A549 (cell line): ENCODE results near the gene RNF207. TPM values are rescaled to one million over a fixed set of nuclear protein-coding genes. Genes with fewer than 3 reads are reported as not detected.

Source experiments
- ATAC-seq, 2 experiments: fragments of 200-7000 bp in 1 of 2; fragments of >200 bp in 1 of 2; cut with Nextera tagmentation in 1 of 2; cut with Tn5 transposase in 1 of 2; 3 replicates each; pipeline versions ENCODE4 v1.8.0 to v1.9.1; 2018 to 2020; ENCODE audit warnings: mild to moderate bottlenecking in 1 of 2, moderate library complexity in 1 of 2
- CTCF ChIA-PET: fragments of 300-600 bp; sonication (Branson Sonifier 250); formaldehyde crosslinking; extraction: SDS; loops from one replicate; lab custom pipeline; 2021; ENCODE audit warnings: antibody characterized with exemption, inconsistent platforms; lab: Yijun Ruan, JAX
- POLR2A ChIA-PET: fragments of 350-600 bp; formaldehyde crosslinking; extraction: SDS; loops from one replicate; lab custom pipeline; 2021; ENCODE audit warnings: antibody characterized with exemption, inconsistent platforms; lab: Yijun Ruan, JAX
- DNase-seq, 2 experiments: peaks; one replicate each; pipeline versions ENCODE4 v3.0.0 to v3.0.0-alpha.2; 2011 to 2016; ENCODE audit warnings: low read depth in 1 of 2, low spot score in 1 of 2
- FAIRE-seq: peaks from 2 replicates; lab custom pipeline; 2011; peaks lifted over from hg19 to GRCh38; lab: Jason Lieb, UNC
- H3K27ac ChIP-seq, 2 experiments: fragments of >200 bp; sonication (Bioruptor Twin); formaldehyde crosslinking; 3 replicates each; pipeline ENCODE4 v1.5.1; 2016 to 2017
- H3K4me1 ChIP-seq: fragments of >200 bp; sonication (Bioruptor Twin); formaldehyde crosslinking; 3 replicates; pipeline ENCODE4 v1.6.1; 2016
- H3K4me2 ChIP-seq: fragments of >200 bp; sonication (Bioruptor Twin); formaldehyde crosslinking; 3 replicates; pipeline ENCODE4 v1.6.1; 2016
- H3K4me3 ChIP-seq: fragments of >200 bp; sonication (Bioruptor Twin); formaldehyde crosslinking; 3 replicates; pipeline ENCODE4 v1.5.1; 2016
- H3K9me3 ChIP-seq: fragments of >200 bp; sonication (Bioruptor Twin); formaldehyde crosslinking; 3 replicates; pipeline ENCODE4 v1.6.1; 2016
- BCL3 ChIP-seq: fragments of >200 bp; sonication (Bioruptor Twin); formaldehyde crosslinking; IDR thresholded peaks from 3 replicates; pipeline ENCODE4 v1.6.1; 2016
- CBX8 ChIP-seq: fragments of 200-600 bp; sonication (generic); IDR thresholded peaks from 2 replicates; pipeline ENCODE4 v1.6.1; 2016
- CEBPB ChIP-seq, 2 experiments: fragments of >200 bp in 1 of 2; sonication (Bioruptor Twin) in 1 of 2; formaldehyde crosslinking in 1 of 2; IDR thresholded peaks; 2 replicates each; pipeline ENCODE4 v1.6.1; 2012 to 2016
- E2F6 ChIP-seq: IDR thresholded peaks from 2 replicates; pipeline ENCODE4 v1.6.1; 2012; ENCODE audit warnings: low read depth, borderline replicate concordance
- EHMT2 ChIP-seq: fragments of 200-600 bp; sonication (generic); IDR thresholded peaks from 2 replicates; pipeline ENCODE4 v1.6.1; 2016; ENCODE audit warnings: antibody characterized with exemption, low read depth, mild to moderate bottlenecking, moderate library complexity
- EP300 ChIP-seq, 2 experiments: fragments of >200 bp; sonication (Bioruptor Twin); formaldehyde crosslinking; IDR thresholded peaks; 2 replicates in 1 of 2; 3 replicates in 1 of 2; pipeline ENCODE4 v1.6.1; 2016 to 2017
- FOSL2 ChIP-seq, 2 experiments: fragments of 450-650 bp in 1 of 2; fragments of >200 bp in 1 of 2; sonication (Bioruptor Twin) in 1 of 2; formaldehyde crosslinking; IDR thresholded peaks; 2 replicates each; pipeline versions ENCODE4 v1.5.0 to v1.6.1; 2016 to 2020; ENCODE audit warnings: mild to moderate bottlenecking in 1 of 2, moderate library complexity in 1 of 2
- HES2 ChIP-seq: fragments of >200 bp; sonication (Bioruptor Twin); formaldehyde crosslinking; IDR thresholded peaks from 2 replicates; pipeline ENCODE4 v1.6.1; 2016
- HMGXB4 ChIP-seq: fragments of 250-450 bp; sonication (Bioruptor Pico); IDR thresholded peaks from 2 replicates; pipeline ENCODE4 v1.5.0; 2021; ENCODE audit warnings: mild to moderate bottlenecking, moderate library complexity, borderline replicate concordance
- HOXB5 ChIP-seq: fragments of 250-450 bp; sonication (Bioruptor Pico); IDR thresholded peaks from 2 replicates; pipeline ENCODE4 v1.5.0; 2020; ENCODE audit warnings: mild to moderate bottlenecking, moderate library complexity
- JUN ChIP-seq, 2 experiments: fragments of >200 bp; sonication (Bioruptor Twin); formaldehyde crosslinking; IDR thresholded peaks; 2 replicates in 1 of 2; 3 replicates in 1 of 2; pipeline ENCODE4 v1.6.1; 2016 to 2017
- KDM5A ChIP-seq: fragments of 200-600 bp; sonication (generic); IDR thresholded peaks from 2 replicates; pipeline ENCODE4 v1.6.1; 2016; ENCODE audit warnings: antibody characterized with exemption, mild to moderate bottlenecking
- MAFK ChIP-seq: fragments of 450-650 bp; IDR thresholded peaks from 2 replicates; pipeline ENCODE4 v1.6.1; 2014; ENCODE audit not compliant: partially characterized antibody
- MAX ChIP-seq: IDR thresholded peaks from 2 replicates; pipeline ENCODE4 v1.6.1; 2012
- MYC ChIP-seq: IDR thresholded peaks from 2 replicates; pipeline ENCODE4 v1.6.1; 2012; ENCODE audit warnings: mild to moderate bottlenecking, inconsistent platforms, low read length, improper control_type of control experiment, borderline replicate concordance
- NFE2L2 ChIP-seq: fragments of 150-350 bp; conservative IDR thresholded peaks from 2 replicates; pipeline ENCODE4 v1.6.1; 2014; ENCODE audit warnings: low read length
- NPAS2 ChIP-seq: fragments of 250-450 bp; sonication (Bioruptor Pico); IDR thresholded peaks from 2 replicates; pipeline ENCODE4 v1.8.0; 2022; ENCODE audit warnings: mild to moderate bottlenecking, moderate library complexity, borderline replicate concordance
- PBX3 ChIP-seq: IDR thresholded peaks from 2 replicates; pipeline ENCODE4 v1.6.1; 2012
- PHF8 ChIP-seq: fragments of 200-600 bp; sonication (generic); IDR thresholded peaks from 2 replicates; pipeline ENCODE4 v1.6.1; 2016; ENCODE audit warnings: low read depth, mild to moderate bottlenecking, antibody characterized with exemption, moderate library complexity, borderline replicate concordance
- POLR2A ChIP-seq: IDR thresholded peaks from 2 replicates; pipeline ENCODE4 v1.6.1; 2012; ENCODE audit warnings: mild to moderate bottlenecking, low read length
- RARB ChIP-seq: fragments of 250-450 bp; sonication (Bioruptor Pico); IDR thresholded peaks from 2 replicates; pipeline ENCODE4 v1.8.0; 2021; ENCODE audit warnings: mild to moderate bottlenecking, moderate library complexity
- RCOR1 ChIP-seq: fragments of 150-350 bp; IDR thresholded peaks from 2 replicates; pipeline ENCODE4 v1.6.1; 2014; ENCODE audit warnings: antibody characterized with exemption, low read length, low read depth
- REST ChIP-seq: fragments of 200-600 bp; sonication (generic); IDR thresholded peaks from 2 replicates; pipeline ENCODE4 v1.6.1; 2016; ENCODE audit warnings: antibody characterized with exemption, mild to moderate bottlenecking, moderate library complexity
- TFCP2L1 ChIP-seq: fragments of 250-450 bp; sonication (Bioruptor Pico); IDR thresholded peaks from 2 replicates; pipeline ENCODE4 v1.5.0; 2021; ENCODE audit warnings: mild to moderate bottlenecking
- ZC3H11A ChIP-seq: fragments of 450-650 bp; IDR thresholded peaks from 2 replicates; pipeline ENCODE4 v1.6.1; 2014; ENCODE audit warnings: antibody characterized with exemption, mild to moderate bottlenecking
- ZFP36 ChIP-seq: fragments of 450-650 bp; IDR thresholded peaks from 2 replicates; pipeline ENCODE4 v1.6.1; 2014; ENCODE audit warnings: borderline replicate concordance; ENCODE audit not compliant: partially characterized antibody
- ZSCAN20 ChIP-seq: fragments of 250-450 bp; sonication (Bioruptor Pico); IDR thresholded peaks from 2 replicates; pipeline ENCODE4 v1.8.0; 2022; ENCODE audit warnings: mild to moderate bottlenecking, moderate library complexity
- WGBS: methylation state at CpG from one replicate; pipeline ENCODE4 v1.1.6; 2017; ENCODE audit errors: missing lambda C conversion rate; 5-methylcytosine and 5-hydroxymethylcytosine counted together
- polyA plus RNA-seq, 4 experiments: library from polyadenylated mRNA; depleted of rRNA in 3 of 4; stranded (reverse); fragments of >200 nt; fragmentation: RNase III in 1 of 4; extraction: RNeasy Plus Mini Kit Qiagen cat#74134 plus additional on column Dnase treatment in 1 of 4; gene quantifications; 2 replicates in 3 of 4; 3 replicates in 1 of 4; pipeline ENCODE4 v1.2.3, GENCODE V29; 2011 to 2017

RNF207 gene
- polyA plus RNA-seq, 2 of the 4 experiments (the other 2 are of a cell fraction) = 11.3 to 24.6 TPM

GRCh38 chr1:6198646-6199297 lies 7.1 kb upstream of the RNF207 start:
- Histone ChIP-seq H3K27ac (peak overlapping the region; percentile 98 to 99), H3K4me2 (peak overlapping the region; percentile 79), H3K4me1 (peaks cover 27% of the 10 kb centered on the region), H3K4me3 (peak overlapping the region; percentile 96), H3K9me3 (no peaks in the 10 kb centered on the region)
- FAIRE-seq (no peak), ATAC-seq (peak; percentile 38 to 54), DNase-seq (no peak)
- under 1% methylated on average over 13 of the region's 31 CpGs for WGBS
- ChIA-PET CTCF (interaction anchor here (1.7 to 3.2 kb wide), 2 partner anchors 13 to 90 kb away, joined by 4 to 9 read pairs; no protein-coding TSS in a partner anchor), POLR2A (no interaction called here)
- TF ChIP-seq CBX8 (no peak), ZC3H11A (no peak), PBX3 (no peak), EHMT2 (no peak), POLR2A (no peak), HOXB5 (no peak), HES2 (no peak), KDM5A (no peak), RCOR1 (no peak), NPAS2 (CRISPR knock-in tag) (no peak), ZFP36 (no peak), JUN (IDR thresholded peaks at IDR 0.05) (no peak), MAFK (no peak), REST (no peak), HMGXB4 (no peak), CEBPB (IDR thresholded peaks at IDR 0.05) (no peak)

GRCh38 chr1:6199298-6200187 lies 6.4 kb upstream of the RNF207 start, which contains the start of gene RPL22:
Gene RPL22 (minus strand): TSS chr1:6199595. CDS start chr1:6199573, 22 bp downstream.
- Histone ChIP-seq H3K4me2 (peak within 1 kb of the TSS; percentile 97), H3K9me3 (no peaks in the 10 kb centered on the region), H3K4me1 (peaks cover 27% of the 10 kb centered on the region), H3K27ac (peak within 1 kb of the TSS; percentile 98 to 99), H3K4me3 (peak within 1 kb of the TSS; percentile 96)
- FAIRE-seq = no peak
- POLR2A ChIA-PET = no interaction called here
- peak; percentile 98 for ATAC-seq
- CTCF ChIA-PET = interaction anchor here (0.7 to 3.2 kb wide), 3 partner anchors 11 to 39 kb away, joined by 3 to 9 read pairs (median 3); no protein-coding TSS in a partner anchor
- WGBS = 5% methylated on average over 32 of the region's 53 CpGs
- DNase-seq = peak; percentile 80 to 97
- no peak for TF ChIP-seq ZC3H11A
- peak; percentile 26; the same call in 1 of the 2 replicates for TF ChIP-seq E2F6
- TF ChIP-seq POLR2A = peak; percentile 89
- no peak for TF ChIP-seq EP300 (IDR thresholded peaks at IDR 0.05)
- no peak for TF ChIP-seq MAFK
- peak; percentile 97 for TF ChIP-seq MAX
- TF ChIP-seq FOSL2 (IDR thresholded peaks at IDR 0.05) = no peak
- no peak for TF ChIP-seq FOSL2 (CRISPR knock-in tag; IDR thresholded peaks at IDR 0.05)
- TF ChIP-seq RARB (CRISPR knock-in tag) = no peak
- no peak for TF ChIP-seq TFCP2L1 (CRISPR knock-in tag)
- TF ChIP-seq ZSCAN20 (CRISPR knock-in tag) = no peak
- TF ChIP-seq BCL3 = 0 out of 3 replicates have a peak, but pooled peaks have one; percentile 35
- TF ChIP-seq MYC = 0 out of 2 replicates have a peak, but pooled peaks have one; percentile 80
- peak; percentile 82 for TF ChIP-seq PHF8
- no peak for TF ChIP-seq NFE2L2
